Mucosa of stomach (tissue), 1 donor: ENCODE measurements around the gene MED12.

Source experiments
- H3K27me3 ChIP-seq: one replicate; pipeline ENCODE4 v1.7.0; 2013; ENCODE audit warnings: mild to moderate bottlenecking, low read length; ENCODE audit not compliant: control insufficient read depth, insufficient read depth
- H3K36me3 ChIP-seq: one replicate; pipeline ENCODE4 v1.7.0; 2013; ENCODE audit warnings: low read length; ENCODE audit not compliant: control insufficient read depth, insufficient read depth
- H3K4me1 ChIP-seq: one replicate; pipeline ENCODE4 v1.7.0; 2013; ENCODE audit warnings: mild to moderate bottlenecking, low read length; ENCODE audit not compliant: control insufficient read depth, insufficient read depth
- H3K4me3 ChIP-seq: one replicate; pipeline ENCODE4 v1.7.0; 2013; ENCODE audit warnings: low read length
- H3K9ac ChIP-seq: one replicate; pipeline ENCODE4 v1.7.0; 2013; ENCODE audit warnings: mild to moderate bottlenecking, low read length, moderate library complexity
- H3K9me3 ChIP-seq: one replicate; pipeline ENCODE4 v1.7.0; 2013; ENCODE audit warnings: mild to moderate bottlenecking, low read length, moderate library complexity; ENCODE audit not compliant: control insufficient read depth
- donor health status: Pancreatic carcinoma.

MED12 gene

GRCh38 chrX:71118032-71118984, at the start of gene MED12:
Gene MED12 (plus strand): TSS chrX:71118596. CDS start chrX:71118755, 159 bp downstream.
- Histone ChIP-seq H3K27me3 (no peaks in the 10 kb centered on the region), H3K36me3 (no peaks in the 10 kb centered on the region), H3K9ac (peak within 1 kb of the TSS; percentile 86), H3K4me1 (peaks cover 9% of the 10 kb centered on the region), H3K9me3 (no peaks in the 10 kb centered on the region), H3K4me3 (peak within 1 kb of the TSS; percentile 41)

DNA sequence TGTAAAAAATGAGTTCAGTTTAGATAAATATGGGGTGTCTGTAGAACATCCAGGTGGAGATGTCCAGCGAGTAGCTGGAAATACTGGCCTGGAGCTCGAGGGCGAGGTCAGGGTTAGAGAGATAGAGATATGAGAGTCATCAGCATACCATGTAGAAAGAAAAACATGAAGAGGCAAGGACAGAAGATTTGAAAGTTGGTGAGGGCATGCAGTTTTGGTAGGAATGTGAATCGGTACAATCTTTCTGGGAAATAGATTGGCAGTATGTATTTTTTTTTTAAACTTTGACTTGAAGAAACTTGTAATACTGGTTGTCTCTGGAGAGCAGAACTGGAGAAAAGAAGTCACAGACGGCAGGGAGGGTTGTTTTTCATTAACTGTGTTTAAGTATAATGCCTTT, 47.9 kb upstream of the MED12 start:
- H3K4me1 ChIP-seq: peaks cover 3% of the 10 kb centered on the region
- H3K36me3 ChIP-seq: no peaks in the 10 kb centered on the region
- H3K9me3 ChIP-seq: no peaks in the 10 kb centered on the region
- H3K4me3 ChIP-seq: no peak overlapping the region
- no peak overlapping the region for H3K9ac ChIP-seq
- no peaks in the 10 kb centered on the region for H3K27me3 ChIP-seq

GRCh38 chrX:71081330-71082123, 36.9 kb upstream of the MED12 start:
- Histone ChIP-seq H3K27me3 (no peaks in the 10 kb centered on the region), H3K4me3 (no peak overlapping the region), H3K36me3 (no peaks in the 10 kb centered on the region), H3K9me3 (no peaks in the 10 kb centered on the region), H3K9ac (no peak overlapping the region), H3K4me1 (no peaks in the 10 kb centered on the region)

- Histone ChIP-seq H3K9me3 (no peaks in the 10 kb centered on the region), H3K9ac (no peak overlapping the region), H3K4me3 (no peak overlapping the region), H3K36me3 (no peaks in the 10 kb centered on the region), H3K4me1 (no peaks in the 10 kb centered on the region), H3K27me3 (no peaks in the 10 kb centered on the region)
Observed at GRCh38 chrX:71082124-71082647, 36.2 kb upstream of the MED12 start.

DNA sequence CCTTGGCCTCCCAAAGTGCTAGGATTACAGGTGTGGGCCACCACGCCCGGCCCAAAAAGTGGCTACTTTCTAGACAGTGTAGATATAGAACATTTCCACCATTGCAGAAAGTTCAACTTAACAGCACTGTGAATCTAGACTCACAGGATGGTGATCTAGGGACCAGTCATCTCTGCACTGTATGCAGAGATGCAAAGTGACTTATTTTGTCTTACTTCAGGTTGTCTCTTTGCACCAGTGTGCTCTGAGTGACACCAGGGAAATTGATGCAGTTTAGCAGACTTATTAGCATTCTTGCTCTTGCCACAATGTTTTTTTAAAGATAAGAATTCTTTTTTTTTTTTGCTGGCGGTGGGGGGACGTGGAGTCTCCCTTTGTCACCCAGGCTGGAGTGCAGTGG, 35.6 kb upstream of the MED12 start:
- Histone ChIP-seq H3K4me1 (no peaks in the 10 kb centered on the region), H3K9me3 (no peaks in the 10 kb centered on the region), H3K36me3 (no peaks in the 10 kb centered on the region), H3K4me3 (no peak overlapping the region), H3K27me3 (no peaks in the 10 kb centered on the region), H3K9ac (no peak overlapping the region)

DNA sequence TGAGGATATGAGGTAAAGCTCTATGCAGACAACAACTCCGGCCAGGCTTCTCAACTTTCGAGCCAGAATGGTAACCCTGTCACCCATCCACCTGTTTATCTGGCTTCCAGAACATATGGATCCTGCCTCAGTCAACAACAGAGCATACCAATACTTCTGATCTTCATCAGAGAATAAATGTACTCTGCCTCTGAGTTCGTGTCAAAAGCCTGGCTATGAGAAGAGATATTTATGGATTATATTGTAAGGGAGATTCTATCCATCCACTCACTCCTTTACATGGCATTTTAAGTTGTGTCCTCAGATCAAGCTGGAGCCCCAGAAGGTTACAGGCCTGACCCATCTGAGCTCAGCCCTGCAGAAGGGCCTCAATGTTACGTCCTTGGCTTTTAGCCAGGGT, 32.5 kb upstream of the MED12 start:
- no peaks in the 10 kb centered on the region for H3K27me3 ChIP-seq
- no peaks in the 10 kb centered on the region for H3K36me3 ChIP-seq

DNA sequence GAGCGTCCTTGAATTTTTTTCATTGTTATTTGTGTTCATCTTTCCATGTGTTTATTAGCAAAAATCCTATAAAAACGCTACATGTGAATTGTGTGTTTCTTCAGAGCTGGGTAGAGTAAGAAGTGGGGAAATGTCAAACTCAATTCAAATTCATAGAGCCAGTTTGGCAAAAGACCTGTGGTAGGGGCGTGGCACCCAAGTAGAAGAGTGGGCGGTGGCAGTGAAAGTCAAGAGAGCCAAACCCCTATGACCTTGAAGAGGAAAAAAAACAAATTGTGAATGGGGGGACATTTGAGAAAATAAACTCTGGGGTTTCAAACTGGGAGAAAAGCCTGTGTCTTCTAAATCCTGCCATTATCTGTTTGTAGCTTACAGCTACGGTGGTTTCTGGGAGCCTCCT, 27.1 kb upstream of the MED12 start:
- Histone ChIP-seq H3K4me1 (no peaks in the 10 kb centered on the region), H3K27me3 (no peaks in the 10 kb centered on the region), H3K9me3 (no peaks in the 10 kb centered on the region), H3K4me3 (no peak overlapping the region), H3K9ac (no peak overlapping the region), H3K36me3 (no peaks in the 10 kb centered on the region)

More for the DNA sequence above, 32.5 kb upstream of the MED12 start:
- Histone ChIP-seq H3K4me1 (no peaks in the 10 kb centered on the region), H3K9me3 (no peaks in the 10 kb centered on the region), H3K4me3 (no peak overlapping the region), H3K9ac (no peak overlapping the region)

GRCh38 chrX:71095033-71095432, 23.4 kb upstream of the MED12 start:
- Histone ChIP-seq H3K4me3 (no peak overlapping the region), H3K36me3 (no peaks in the 10 kb centered on the region), H3K9me3 (no peaks in the 10 kb centered on the region), H3K4me1 (peaks cover 5% of the 10 kb centered on the region), H3K9ac (peak overlapping the region; percentile 54), H3K27me3 (no peaks in the 10 kb centered on the region)

DNA sequence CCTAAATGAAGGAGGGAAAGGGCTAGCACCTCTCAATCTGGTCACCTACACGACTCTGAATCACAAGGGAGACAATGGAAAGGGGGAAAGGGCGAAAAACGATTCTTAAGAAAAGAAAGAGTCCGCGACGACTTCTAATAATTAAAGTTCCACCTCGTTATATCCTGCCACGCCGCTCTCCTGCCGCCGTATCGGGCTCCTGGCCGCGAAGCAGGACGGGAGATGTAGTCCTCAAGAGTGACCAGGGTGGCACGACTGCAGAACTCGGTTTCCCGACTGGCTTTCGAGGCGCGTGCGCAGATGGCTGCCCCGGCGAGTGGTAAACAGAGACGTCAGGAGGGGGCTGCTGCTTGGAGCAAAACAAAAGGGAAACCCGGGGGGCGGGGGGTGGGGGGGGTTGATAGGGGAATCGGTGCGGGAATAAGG, 22.8 kb upstream of the MED12 start, which contains the start of gene FOXO4:
Gene FOXO4, plus strand, starts transcription at position 297 of the 426 bp plus-strand sequence. CDS start 678 bp downstream, outside the sequence.
- Histone ChIP-seq H3K9ac (peak within 1 kb of the TSS; percentile 71), H3K4me1 (peaks cover 5% of the 10 kb centered on the region), H3K36me3 (no peaks in the 10 kb centered on the region), H3K4me3 (peak within 1 kb of the TSS; percentile 22), H3K27me3 (no peaks in the 10 kb centered on the region), H3K9me3 (no peaks in the 10 kb centered on the region)

- peak overlapping the region; percentile 71 for H3K9ac ChIP-seq
Observed at GRCh38 chrX:71095981-71096759, 22.2 kb upstream of the MED12 start.

DNA sequence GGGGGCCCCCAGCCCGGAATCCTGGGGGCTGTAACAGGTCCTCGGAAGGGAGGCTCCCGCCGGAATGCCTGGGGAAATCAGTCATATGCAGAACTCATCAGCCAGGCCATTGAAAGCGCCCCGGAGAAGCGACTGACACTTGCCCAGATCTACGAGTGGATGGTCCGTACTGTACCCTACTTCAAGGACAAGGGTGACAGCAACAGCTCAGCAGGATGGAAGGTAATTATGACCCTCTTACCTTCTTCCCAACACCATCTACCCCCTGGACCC, 21.7 kb upstream of the MED12 start:
- Histone ChIP-seq H3K36me3 (no peaks in the 10 kb centered on the region), H3K9ac (peak overlapping the region; percentile 71), H3K27me3 (no peaks in the 10 kb centered on the region), H3K4me1 (peaks cover 5% of the 10 kb centered on the region), H3K4me3 (peak overlapping the region; percentile 22), H3K9me3 (no peaks in the 10 kb centered on the region)

More at GRCh38 chrX:71095981-71096759, 22.2 kb upstream of the MED12 start:
- Histone ChIP-seq H3K36me3 (no peaks in the 10 kb centered on the region), H3K27me3 (no peaks in the 10 kb centered on the region), H3K9me3 (no peaks in the 10 kb centered on the region), H3K4me3 (peak overlapping the region; percentile 22), H3K4me1 (peaks cover 5% of the 10 kb centered on the region)
